GM18517 (cell line): Measurements from ENCODE around the gene HSPA8.
"Not testable (repeated sequence)": the region's sequence is repeated elsewhere in the genome, so short reads cannot be mapped to it uniquely, and the experiment has no call there.

ENCODE experiments used
- ATAC-seq: cut with Tn5 transposase; IDR thresholded peaks from one replicate; pipeline ENCODE4 v1.9.1; 2021; ENCODE audit warnings: mild to moderate bottlenecking, moderate library complexity; ENCODE audit not compliant: unreplicated experiment

Gene HSPA8

GRCh38 chr11:123061403-123062157, at the start of gene HSPA8:
Gene HSPA8 (minus strand): TSS chr11:123062136. CDS start chr11:123061324, 812 bp downstream.
- no peak for ATAC-seq

- no peak for ATAC-seq
Observed at GRCh38 chr11:123111465-123111864, 49.5 kb upstream of the HSPA8 start.

GRCh38 chr11:123110397-123110796, 48.5 kb upstream of the HSPA8 start:
- no peak for ATAC-seq

GRCh38 chr11:123107945-123108495, 46.1 kb upstream of the HSPA8 start:
- ATAC-seq: no peak

- ATAC-seq: no peak
Observed at GRCh38 chr11:123104697-123105096, 42.8 kb upstream of the HSPA8 start.

- no peak for ATAC-seq
Observed at GRCh38 chr11:123103326-123103980, 41.5 kb upstream of the HSPA8 start.

- ATAC-seq: no peak
Observed at GRCh38 chr11:123100379-123101085, 38.6 kb upstream of the HSPA8 start.

GRCh38 chr11:123098990-123099389, 37.1 kb upstream of the HSPA8 start:
- ATAC-seq: no peak

GRCh38 chr11:123093739-123094138, 31.8 kb upstream of the HSPA8 start:
- no peak for ATAC-seq

GRCh38 chr11:123091506-123091905, 29.6 kb upstream of the HSPA8 start:
- ATAC-seq: no peak

- ATAC-seq: not testable (repeated sequence)
Observed at GRCh38 chr11:123090168-123090567, 28.2 kb upstream of the HSPA8 start.

- ATAC-seq: not testable (repeated sequence)
Observed at GRCh38 chr11:123088896-123089295, 27.0 kb upstream of the HSPA8 start.

GRCh38 chr11:123087657-123088056, 25.7 kb upstream of the HSPA8 start:
- ATAC-seq: peak; percentile 94

GRCh38 chr11:123086305-123086704, 24.4 kb upstream of the HSPA8 start:
- ATAC-seq: no peak

- ATAC-seq: no peak
Observed at GRCh38 chr11:123085497-123085896, 23.6 kb upstream of the HSPA8 start.

GRCh38 chr11:123084454-123084853, 22.5 kb upstream of the HSPA8 start:
- ATAC-seq: no peak

- ATAC-seq: no peak
Observed at GRCh38 chr11:123083623-123084029, 21.7 kb upstream of the HSPA8 start.

- ATAC-seq: no peak
Observed at GRCh38 chr11:123082977-123083376, 21.0 kb upstream of the HSPA8 start.

GRCh38 chr11:123080015-123080414, 18.1 kb upstream of the HSPA8 start:
- ATAC-seq: no peak

GRCh38 chr11:123076484-123076883, 14.5 kb upstream of the HSPA8 start:
- ATAC-seq: no peak

GRCh38 chr11:123073343-123074057, 11.6 kb upstream of the HSPA8 start:
- no peak for ATAC-seq
